ENCODE results near the gene PHLPP2.

- TF ChIP-seq CTCF (IDR thresholded peaks at IDR 0.05): no peak
- TF ChIP-seq POLR2A (IDR thresholded peaks at IDR 0.05): no peak
- TF ChIP-seq POLR2AphosphoS5 (IDR thresholded peaks at IDR 0.05): no peak
These were observed 50.9 kb downstream of the PHLPP2 start for GRCh38 chr16:71673582-71673973.
